Astrocyte (in vitro differentiated cells and primary cell): ENCODE data around the gene SPACA4. TPM values are rescaled to one million over a fixed set of nuclear protein-coding genes. Genes with fewer than 3 reads are reported as not detected.

Experiments used
- DNase-seq: peaks from one replicate; pipeline ENCODE4 v3.0.0-alpha.2; 2010; ENCODE audit warnings: low read depth
- FAIRE-seq: peaks from 2 replicates; lab custom pipeline; 2011; peaks lifted over from hg19 to GRCh38; lab: Jason Lieb, UNC
- H2AFZ ChIP-seq: 2 replicates; pipeline ENCODE4 v1.6.0; 2012; ENCODE audit warnings: low read depth, low read length, inconsistent platforms
- H3K27ac ChIP-seq: 2 replicates; pipeline ENCODE4 v1.5.1; 2011; ENCODE audit warnings: low read depth, low read length, inconsistent platforms
- H3K27me3 ChIP-seq: 2 replicates; pipeline ENCODE4 v1.6.0; 2011; ENCODE audit warnings: low read length, inconsistent platforms; ENCODE audit not compliant: insufficient read depth
- H3K36me3 ChIP-seq: 2 replicates; pipeline ENCODE4 v1.5.1; 2011; ENCODE audit warnings: low read length, inconsistent platforms; ENCODE audit not compliant: insufficient read depth
- H3K4me1 ChIP-seq: 2 replicates; pipeline ENCODE4 v1.5.1; 2011; ENCODE audit warnings: low read length, inconsistent platforms; ENCODE audit not compliant: insufficient read depth
- H3K4me2 ChIP-seq: 2 replicates; pipeline ENCODE4 v1.6.0; 2012; ENCODE audit warnings: low read length, inconsistent platforms
- H3K4me3 ChIP-seq: 2 replicates; pipeline ENCODE4 v1.5.1; 2011; ENCODE audit warnings: low read depth, mild to moderate bottlenecking, low read length, inconsistent platforms; ENCODE audit not compliant: insufficient read depth
- H3K79me2 ChIP-seq: 2 replicates; pipeline ENCODE4 v1.6.0; 2012; ENCODE audit warnings: mild to moderate bottlenecking, low read length, inconsistent platforms; ENCODE audit not compliant: insufficient read depth
- H3K9ac ChIP-seq: 2 replicates; pipeline ENCODE4 v1.6.0; 2012; ENCODE audit warnings: mild to moderate bottlenecking, low read length, inconsistent platforms
- H3K9me3 ChIP-seq: 2 replicates; pipeline ENCODE4 v1.5.1; 2012; ENCODE audit warnings: low read depth, mild to moderate bottlenecking, low read length, inconsistent platforms; ENCODE audit not compliant: insufficient read depth
- H4K20me1 ChIP-seq: 2 replicates; pipeline ENCODE4 v1.6.0; 2012; ENCODE audit warnings: low read length, inconsistent platforms; ENCODE audit not compliant: insufficient read depth
- H3K27ac Mint-ChIP-seq: one replicate; pipeline ENCODE4 v1.8.0; 2021; ENCODE audit warnings: mild to moderate bottlenecking, mixed read lengths; ENCODE audit not compliant: unreplicated experiment
- H3K27me3 Mint-ChIP-seq: one replicate; pipeline ENCODE4 v1.8.0; 2021; ENCODE audit warnings: low read depth, mixed read lengths; ENCODE audit not compliant: unreplicated experiment
- H3K36me3 Mint-ChIP-seq: one replicate; pipeline ENCODE4 v1.8.0; 2021; ENCODE audit warnings: low read depth, mixed read lengths; ENCODE audit not compliant: unreplicated experiment
- H3K4me1 Mint-ChIP-seq: one replicate; pipeline ENCODE4 v1.8.0; 2021; ENCODE audit warnings: low read depth, mixed read lengths; ENCODE audit not compliant: unreplicated experiment
- H3K4me3 Mint-ChIP-seq: one replicate; pipeline ENCODE4 v1.8.0; 2021; ENCODE audit warnings: mild to moderate bottlenecking, moderate library complexity, mixed read lengths; ENCODE audit not compliant: unreplicated experiment
- H3K9me3 Mint-ChIP-seq: one replicate; pipeline ENCODE4 v1.8.0; 2021; ENCODE audit warnings: mild to moderate bottlenecking, mixed read lengths; ENCODE audit not compliant: unreplicated experiment
- EZH2 ChIP-seq: IDR thresholded peaks from 2 replicates; pipeline ENCODE4 v1.6.1; 2012; ENCODE audit warnings: mild to moderate bottlenecking, low read length, inconsistent platforms; ENCODE audit not compliant: insufficient read depth
- total RNA-seq: library from RNA; stranded (reverse); gene quantifications from 2 replicates; pipeline ENCODE4 v1.2.1, GENCODE V29; 2021
- TF ChIP-seq, protein P1 (sequence below): IDR thresholded peaks from 2 replicates; pipeline ENCODE4 v1.5.1; 2011; ENCODE audit warnings: low read depth, mild to moderate bottlenecking, inconsistent platforms, low read length, moderate library complexity; ENCODE audit not compliant: insufficient read depth

SPACA4 gene
- total RNA-seq, 1 donor from 2014 or later, result not detected

DNA sequence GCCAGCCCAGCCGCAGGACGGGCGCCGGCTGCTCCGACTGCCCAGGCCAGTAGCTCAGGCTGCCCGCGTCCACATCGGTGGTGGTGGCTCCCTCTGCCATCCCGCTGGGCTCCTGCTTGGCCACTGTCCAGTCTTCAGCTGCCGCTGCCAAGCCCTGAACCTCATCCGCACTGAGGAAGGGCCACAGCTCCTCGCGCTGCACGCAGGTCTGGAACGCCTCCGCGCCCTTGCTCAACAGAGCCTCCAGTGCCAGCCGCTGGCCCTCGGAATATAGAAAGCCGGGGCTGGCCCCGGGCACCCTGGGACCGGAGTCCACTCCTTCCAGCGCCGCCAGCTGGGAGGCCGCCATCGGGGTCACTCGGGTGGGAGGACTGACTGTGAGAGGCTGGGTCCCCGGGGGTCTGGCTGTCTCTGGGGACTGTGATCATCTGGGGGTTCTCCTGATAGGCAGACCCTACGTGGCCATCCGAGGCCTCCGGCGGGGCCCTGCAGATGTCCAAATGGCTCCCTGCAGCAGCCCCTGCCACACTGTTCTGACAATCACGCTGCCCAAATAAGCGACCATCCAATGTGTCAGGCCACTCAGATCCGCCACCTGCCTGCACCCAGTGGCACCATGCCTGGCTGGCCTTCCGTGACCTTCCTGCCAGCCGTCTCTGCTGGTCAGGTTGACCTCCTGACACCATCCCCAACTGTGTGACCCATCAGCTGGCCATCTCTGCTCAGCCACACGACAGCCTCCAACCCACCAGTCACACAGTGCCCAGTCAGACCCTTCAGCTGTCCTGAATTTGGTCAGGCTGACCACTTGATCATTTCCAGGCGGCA is 6.7 kb downstream of the SPACA4 start:
- no peak overlapping the region for H3K27ac ChIP-seq
- no peak overlapping the region for H3K4me3 ChIP-seq
- TF ChIP-seq, protein P1, sequence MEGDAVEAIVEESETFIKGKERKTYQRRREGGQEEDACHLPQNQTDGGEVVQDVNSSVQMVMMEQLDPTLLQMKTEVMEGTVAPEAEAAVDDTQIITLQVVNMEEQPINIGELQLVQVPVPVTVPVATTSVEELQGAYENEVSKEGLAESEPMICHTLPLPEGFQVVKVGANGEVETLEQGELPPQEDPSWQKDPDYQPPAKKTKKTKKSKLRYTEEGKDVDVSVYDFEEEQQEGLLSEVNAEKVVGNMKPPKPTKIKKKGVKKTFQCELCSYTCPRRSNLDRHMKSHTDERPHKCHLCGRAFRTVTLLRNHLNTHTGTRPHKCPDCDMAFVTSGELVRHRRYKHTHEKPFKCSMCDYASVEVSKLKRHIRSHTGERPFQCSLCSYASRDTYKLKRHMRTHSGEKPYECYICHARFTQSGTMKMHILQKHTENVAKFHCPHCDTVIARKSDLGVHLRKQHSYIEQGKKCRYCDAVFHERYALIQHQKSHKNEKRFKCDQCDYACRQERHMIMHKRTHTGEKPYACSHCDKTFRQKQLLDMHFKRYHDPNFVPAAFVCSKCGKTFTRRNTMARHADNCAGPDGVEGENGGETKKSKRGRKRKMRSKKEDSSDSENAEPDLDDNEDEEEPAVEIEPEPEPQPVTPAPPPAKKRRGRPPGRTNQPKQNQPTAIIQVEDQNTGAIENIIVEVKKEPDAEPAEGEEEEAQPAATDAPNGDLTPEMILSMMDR, result no peak
- TF ChIP-seq EZH2, result no peak
- Mint-ChIP-seq H3K4me1 (peaks cover 23% of the 10 kb centered on the region), H3K27me3 (no peaks in the 10 kb centered on the region), H3K9me3 (no peaks in the 10 kb centered on the region), H3K27ac (peak overlapping the region; percentile 44), H3K36me3 (peaks cover 10% of the 10 kb centered on the region), H3K4me3 (peak overlapping the region; percentile 62)
- H4K20me1 ChIP-seq, result peaks cover 46% of the 10 kb centered on the region
- peaks cover 21% of the 10 kb centered on the region for H3K36me3 ChIP-seq
- no peak for FAIRE-seq
- H3K4me2 ChIP-seq, result no peak overlapping the region
- no peak overlapping the region for H3K9ac ChIP-seq
- peaks cover 30% of the 10 kb centered on the region for H3K79me2 ChIP-seq
- no peak for DNase-seq
- H2AFZ ChIP-seq, result no peak overlapping the region
- H3K9me3 ChIP-seq, result no peaks in the 10 kb centered on the region
- H3K4me1 ChIP-seq, result peaks cover 31% of the 10 kb centered on the region
- H3K27me3 ChIP-seq, result no peaks in the 10 kb centered on the region

DNA sequence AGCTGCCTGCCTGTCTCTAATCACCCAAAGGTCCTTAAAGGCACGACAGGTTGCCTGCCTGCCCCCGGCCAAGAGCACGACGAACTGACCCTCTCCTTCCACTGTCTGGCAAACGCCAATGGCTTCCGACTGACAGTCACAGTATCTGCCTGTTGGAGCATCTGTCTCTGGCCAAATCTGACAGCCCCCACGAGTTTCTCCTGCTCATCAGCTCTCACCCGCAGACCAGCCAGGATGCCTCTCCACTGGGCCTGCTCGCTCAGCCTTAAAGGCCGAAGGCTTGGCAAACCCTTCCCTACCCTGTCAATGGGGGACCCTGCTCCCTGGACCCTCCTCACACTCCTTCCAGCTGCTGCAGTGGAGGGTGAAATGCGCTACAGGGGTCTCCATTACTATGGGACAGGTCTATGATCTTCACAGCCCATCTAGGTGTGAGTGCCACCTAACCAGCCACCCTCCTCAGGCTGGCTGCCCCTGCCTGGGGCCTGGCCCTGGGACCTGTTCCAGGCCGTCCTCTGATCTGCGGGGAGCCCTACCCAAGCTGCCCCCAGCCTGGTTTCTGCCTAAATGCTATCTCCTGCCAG is 7.4 kb downstream of the SPACA4 start:
- H3K4me1 ChIP-seq, result peaks cover 31% of the 10 kb centered on the region
- peaks cover 21% of the 10 kb centered on the region for H3K36me3 ChIP-seq
- H3K9me3 ChIP-seq, result no peaks in the 10 kb centered on the region
- Mint-ChIP-seq H3K4me3 (peak overlapping the region; percentile 62), H3K27me3 (no peaks in the 10 kb centered on the region), H3K4me1 (peaks cover 23% of the 10 kb centered on the region), H3K9me3 (no peaks in the 10 kb centered on the region), H3K36me3 (peaks cover 16% of the 10 kb centered on the region), H3K27ac (peak overlapping the region; percentile 85)
- H3K79me2 ChIP-seq, result peaks cover 37% of the 10 kb centered on the region
- no peak overlapping the region for H3K4me2 ChIP-seq
- H2AFZ ChIP-seq, result no peak overlapping the region
- no peak overlapping the region for H3K9ac ChIP-seq
- FAIRE-seq, result no peak
- H3K4me3 ChIP-seq, result no peak overlapping the region
- no peak for DNase-seq
- no peaks in the 10 kb centered on the region for H3K27me3 ChIP-seq
- no peak overlapping the region for H3K27ac ChIP-seq
- TF ChIP-seq, protein P1, result no peak
- TF ChIP-seq EZH2, result no peak
- peaks cover 52% of the 10 kb centered on the region for H4K20me1 ChIP-seq
